Endothelial cell of coronary artery (primary cell): ENCODE data around the gene MAGEA9. TPM values are rescaled to one million over a fixed set of nuclear protein-coding genes. Genes with fewer than 3 reads are reported as not detected.

Experiments
- total RNA-seq: library from RNA; depleted of rRNA; stranded (reverse); fragments of >200 nt; gene quantifications from 2 replicates; pipeline ENCODE4 v1.2.3, GENCODE V29; 2014

MAGEA9 gene, protein sequence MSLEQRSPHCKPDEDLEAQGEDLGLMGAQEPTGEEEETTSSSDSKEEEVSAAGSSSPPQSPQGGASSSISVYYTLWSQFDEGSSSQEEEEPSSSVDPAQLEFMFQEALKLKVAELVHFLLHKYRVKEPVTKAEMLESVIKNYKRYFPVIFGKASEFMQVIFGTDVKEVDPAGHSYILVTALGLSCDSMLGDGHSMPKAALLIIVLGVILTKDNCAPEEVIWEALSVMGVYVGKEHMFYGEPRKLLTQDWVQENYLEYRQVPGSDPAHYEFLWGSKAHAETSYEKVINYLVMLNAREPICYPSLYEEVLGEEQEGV
- not detected in 2 replicates for total RNA-seq

DNA sequence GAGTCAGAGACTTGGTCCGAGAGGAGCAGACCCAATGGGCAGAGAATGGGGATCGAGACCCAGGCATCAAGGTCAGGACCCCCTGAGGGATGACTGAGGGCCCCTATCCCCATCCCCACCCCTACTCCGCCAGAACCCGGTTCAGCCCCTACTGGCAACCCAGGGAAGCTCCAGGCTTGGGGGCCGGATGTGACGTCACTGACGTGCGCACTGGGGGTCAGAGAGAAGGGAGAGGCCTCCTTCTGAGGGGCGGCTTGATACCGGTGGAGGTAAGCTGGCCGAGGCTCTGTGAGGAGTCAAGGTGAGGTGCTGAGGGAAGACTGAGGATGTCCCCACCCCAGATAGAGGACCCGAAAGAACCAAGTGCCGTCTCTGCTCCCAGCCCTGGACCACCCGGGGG, at the start of gene MAGEA9:
Gene MAGEA9 (plus strand): TSS at position 204 of the 400 bp plus-strand sequence. CDS start 4,281 bp downstream, outside the sequence.

DNA sequence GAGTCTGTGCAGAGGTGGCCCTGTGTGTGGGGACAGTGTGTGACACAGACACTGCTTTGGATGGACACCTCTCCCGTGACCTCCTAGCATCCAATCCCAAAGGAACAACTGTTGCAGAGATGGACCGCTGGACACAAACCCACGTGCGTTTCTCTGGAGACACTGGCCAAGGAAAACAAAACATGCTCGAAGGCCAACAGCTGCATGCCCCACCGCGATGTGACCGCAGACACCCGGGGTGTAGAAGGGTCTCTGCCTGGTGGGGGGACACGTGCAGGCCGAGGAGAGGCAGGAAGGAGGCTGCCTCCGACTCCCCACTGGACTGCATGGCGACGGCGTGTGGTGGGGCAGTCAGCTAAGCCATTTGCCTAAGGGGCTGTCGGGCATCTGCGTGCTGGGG, 8.0 kb upstream of the MAGEA9 start, which contains the start of gene HSFX1:
Gene HSFX1 (plus strand): TSS at position 301 of the 400 bp plus-strand sequence. CDS start 614 bp downstream, outside the sequence.

Other genes with a start within 250 kb of the MAGEA9 start
- 11.3 and 14.6 TPM in 2 replicates for gene EOLA1, start 240.9 kb upstream of the MAGEA9 start, total RNA-seq
- gene HSFX3, start 232.0 kb upstream of the MAGEA9 start, total RNA-seq: not detected in 2 replicates
- not detected in 2 replicates for gene MAGEA9B, start 194.5 kb upstream of the MAGEA9 start, total RNA-seq
- gene HSFX2, start 186.6 kb upstream of the MAGEA9 start, total RNA-seq: 0.18 and 0.28 TPM in 2 replicates
- gene TMEM185A, start 150.1 kb upstream of the MAGEA9 start, total RNA-seq: 17.6 and 21.0 TPM in 2 replicates
- gene MAGEA11, start 69.9 kb upstream of the MAGEA9 start, total RNA-seq: not detected in 2 replicates
- gene HSFX1, start 7.9 kb upstream of the MAGEA9 start, total RNA-seq: 0.28 and 0.36 TPM in 2 replicates
- not detected in 2 replicates for gene MAGEA8, start 99.3 kb downstream of the MAGEA9 start, total RNA-seq
- not detected in 2 replicates for gene HSFX4, start 147.6 kb downstream of the MAGEA9 start, total RNA-seq
- 18.5 and 22.8 TPM in 2 replicates for gene EOLA2, start 156.6 kb downstream of the MAGEA9 start, total RNA-seq